HG02970 (cell line): ENCODE measurements around the gene INPP5A.
"Not testable (repeated sequence)": the region's sequence is repeated elsewhere in the genome, so short reads cannot be mapped to it uniquely, and the experiment has no call there.

Experiments
- ATAC-seq: cut with Tn5 transposase; IDR thresholded peaks from one replicate; pipeline ENCODE4 v1.9.1; 2021; ENCODE audit warnings: mild to moderate bottlenecking, moderate library complexity, moderate number of reproducible peaks; ENCODE audit not compliant: unreplicated experiment, low FRiP score

INPP5A gene

DNA sequence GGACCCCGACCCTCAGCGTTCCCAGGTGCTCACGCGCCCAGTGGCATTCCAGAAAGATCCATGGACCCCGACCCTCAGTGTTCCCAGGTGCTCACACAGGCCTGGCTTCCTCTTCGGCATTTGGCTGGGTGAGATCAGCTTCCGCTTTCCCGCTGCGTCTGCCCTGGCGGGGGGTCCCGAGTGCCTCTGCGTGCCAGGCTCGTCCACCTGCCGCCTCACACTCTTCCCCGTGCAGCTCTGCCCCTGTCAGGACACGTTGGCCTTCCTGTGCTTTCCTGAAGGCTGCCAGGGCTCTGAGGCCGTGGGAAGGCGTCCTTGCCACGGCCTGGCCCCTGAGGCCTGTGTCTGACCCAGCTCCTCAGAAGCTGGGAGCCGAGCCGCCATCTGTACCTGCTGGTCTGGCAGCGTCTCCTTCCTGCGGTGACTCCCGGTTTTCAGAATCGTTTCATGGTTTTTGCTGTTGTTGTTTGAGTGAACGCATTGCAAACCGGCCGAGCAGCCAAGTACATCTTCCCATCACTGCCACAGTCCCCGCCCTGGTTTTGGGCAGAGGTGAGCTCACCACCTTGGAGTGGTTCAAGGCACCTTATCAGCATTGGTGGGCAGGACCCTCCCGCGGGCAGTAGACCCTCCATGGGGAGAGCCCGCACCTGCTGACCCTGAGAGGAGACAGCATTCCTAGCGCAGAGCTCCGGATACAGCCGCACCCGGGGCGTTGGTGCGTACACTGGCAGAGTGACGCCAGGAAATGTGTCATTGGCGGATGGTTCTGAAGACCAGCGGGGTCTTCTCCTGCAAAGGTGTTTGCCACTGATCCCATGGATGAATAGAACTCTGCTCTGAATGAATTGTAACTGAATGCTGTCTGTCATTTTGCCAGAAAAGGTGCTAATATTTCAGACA is 231.0 kb downstream of the INPP5A start:
- no peak for ATAC-seq

DNA sequence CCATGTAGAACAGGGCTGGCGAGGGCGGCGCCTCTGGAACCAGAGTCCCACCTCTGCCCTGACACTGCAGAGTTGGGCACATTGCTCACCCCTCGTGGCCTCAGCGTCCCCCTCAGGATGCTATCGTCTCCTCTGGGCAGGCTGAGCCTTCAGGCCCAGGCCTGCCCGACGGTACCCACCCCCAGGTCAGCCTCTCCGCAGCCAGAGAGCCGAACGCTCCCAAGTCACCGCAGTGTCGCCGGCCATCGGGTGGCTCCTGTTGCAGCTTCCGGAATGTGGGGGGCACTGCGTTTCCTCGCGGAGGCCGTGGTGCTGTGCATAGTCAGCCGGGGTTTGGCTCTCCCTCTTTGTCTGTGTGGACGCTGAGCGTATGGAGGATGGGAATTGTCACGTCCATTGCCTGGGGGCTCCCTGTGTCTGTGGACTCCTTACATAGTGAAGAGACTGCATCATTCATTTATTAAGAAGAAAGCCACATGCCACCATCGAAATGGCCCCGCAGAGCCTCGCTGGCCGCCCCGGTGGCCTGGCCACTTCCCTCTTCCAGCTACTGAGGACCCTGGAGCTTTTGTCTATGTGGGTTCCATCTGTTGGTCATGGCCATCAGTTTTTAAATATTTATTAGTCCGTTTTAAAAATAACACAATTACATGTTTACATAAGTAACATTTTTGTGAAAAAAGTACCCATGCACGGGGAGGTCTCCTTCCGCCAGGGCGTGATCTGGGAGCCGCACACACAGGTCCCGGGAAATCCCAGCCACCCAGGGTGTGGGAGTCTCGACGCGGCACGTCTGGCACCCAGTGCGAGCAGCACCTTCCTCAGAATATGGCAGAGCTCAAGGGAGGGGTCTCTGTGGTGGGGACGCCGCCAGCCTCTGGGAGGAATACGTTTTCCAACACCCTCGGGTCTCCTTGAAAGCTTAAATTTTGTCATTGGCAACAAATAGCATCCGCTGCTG is 232.8 kb downstream of the INPP5A start:
- no peak for ATAC-seq

DNA sequence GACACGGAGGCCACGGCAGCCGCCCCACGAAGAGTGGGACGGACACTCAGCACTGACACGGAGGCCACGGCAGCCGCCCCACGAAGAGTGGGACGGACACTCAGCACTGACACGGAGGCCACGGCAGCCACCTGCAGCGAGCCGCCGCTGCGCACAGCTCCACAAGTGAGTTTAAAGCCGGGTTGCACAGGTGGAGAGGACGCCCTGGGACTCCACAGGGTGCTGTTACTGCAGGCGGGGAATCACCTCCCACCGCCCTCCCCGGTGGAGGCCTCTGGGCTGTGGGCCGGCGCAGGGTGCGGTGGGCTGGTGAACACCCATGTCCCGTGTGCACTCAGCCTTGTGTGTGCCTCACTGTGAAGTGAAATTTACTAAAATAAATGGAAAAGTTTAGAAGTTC is 235.2 kb downstream of the INPP5A start:
- not testable (repeated sequence) for ATAC-seq

DNA sequence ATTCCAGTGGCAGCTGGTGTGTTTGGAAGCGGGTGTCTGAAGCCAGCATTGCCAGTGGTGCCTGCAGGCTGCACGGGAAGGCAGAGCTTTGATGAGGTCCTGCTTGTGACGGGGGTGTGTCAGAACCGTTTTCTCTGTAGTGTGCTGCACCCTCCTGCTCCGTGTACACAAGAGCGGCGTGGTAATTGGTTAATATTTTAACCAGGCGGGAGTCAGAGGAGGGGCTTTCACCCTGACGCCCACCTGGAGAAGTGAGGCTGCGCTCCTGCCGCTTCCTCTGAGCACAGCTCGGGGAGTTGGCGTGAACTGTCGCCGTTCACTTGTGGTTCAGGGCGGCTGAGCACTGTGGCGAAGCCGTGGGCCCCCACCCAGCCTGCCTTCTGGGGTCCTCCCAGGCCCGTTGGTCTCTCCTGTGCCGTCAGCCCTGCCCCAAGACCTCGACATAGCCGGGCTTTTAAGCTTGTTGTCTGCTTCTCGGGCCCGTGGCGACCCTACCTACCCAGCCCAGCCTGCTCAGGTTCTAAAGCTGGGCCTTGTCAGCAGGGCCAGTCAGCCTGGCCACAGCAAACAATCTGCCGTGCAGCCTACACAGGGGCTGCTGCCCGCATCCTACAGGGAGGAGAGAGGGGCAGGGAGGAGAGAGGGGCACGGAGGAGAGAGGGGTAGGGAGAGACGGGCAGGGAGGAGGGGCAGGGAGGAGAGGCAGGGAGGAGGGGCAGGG is 236.8 kb downstream of the INPP5A start:
- ATAC-seq, result no peak

DNA sequence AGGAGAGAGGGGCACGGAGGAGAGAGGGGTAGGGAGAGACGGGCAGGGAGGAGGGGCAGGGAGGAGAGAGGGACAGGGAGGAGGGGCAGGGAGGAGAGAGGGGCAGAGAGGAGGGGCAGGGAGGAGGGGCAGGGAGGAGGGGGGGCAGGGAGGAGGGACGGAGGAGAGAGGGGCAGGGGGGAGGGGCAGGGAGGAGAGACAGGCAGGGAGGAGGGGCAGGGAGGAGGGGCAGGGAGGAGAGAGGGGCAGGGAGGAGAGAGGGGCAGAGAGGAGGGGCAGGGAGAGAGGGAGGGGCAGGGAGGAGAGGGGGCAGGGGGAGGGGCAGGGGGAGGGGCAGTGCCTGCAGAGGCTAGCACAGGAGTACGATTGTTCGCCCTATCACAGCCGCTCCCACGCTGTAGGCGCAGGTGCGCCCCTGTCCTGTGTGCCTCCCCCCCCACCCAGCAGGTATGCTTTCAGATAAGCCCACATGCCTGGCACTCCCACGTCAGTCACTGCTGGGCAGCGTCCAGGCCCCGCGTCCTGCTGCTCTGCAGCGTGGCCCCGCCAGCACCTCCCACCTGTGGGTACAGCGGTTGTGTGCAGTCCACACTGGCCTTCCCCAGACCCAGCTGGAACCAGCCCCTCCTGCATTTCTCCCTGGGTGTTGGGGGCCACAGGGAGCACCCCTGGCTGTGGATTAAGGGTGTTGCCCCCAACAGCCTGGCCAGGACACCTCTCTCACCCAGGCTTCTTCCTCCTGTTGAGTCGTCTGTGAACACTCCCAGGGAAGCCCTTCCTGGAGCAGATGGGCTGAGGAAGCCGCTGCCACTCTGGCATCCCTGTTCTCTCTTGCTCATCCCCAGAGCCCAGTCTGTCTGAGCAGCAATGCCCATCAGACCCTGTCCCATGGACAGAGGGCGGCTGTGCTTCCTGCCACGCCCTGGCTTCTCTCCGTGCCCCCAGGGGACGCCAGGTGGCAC is 237.6 kb downstream of the INPP5A start:
- no peak for ATAC-seq

DNA sequence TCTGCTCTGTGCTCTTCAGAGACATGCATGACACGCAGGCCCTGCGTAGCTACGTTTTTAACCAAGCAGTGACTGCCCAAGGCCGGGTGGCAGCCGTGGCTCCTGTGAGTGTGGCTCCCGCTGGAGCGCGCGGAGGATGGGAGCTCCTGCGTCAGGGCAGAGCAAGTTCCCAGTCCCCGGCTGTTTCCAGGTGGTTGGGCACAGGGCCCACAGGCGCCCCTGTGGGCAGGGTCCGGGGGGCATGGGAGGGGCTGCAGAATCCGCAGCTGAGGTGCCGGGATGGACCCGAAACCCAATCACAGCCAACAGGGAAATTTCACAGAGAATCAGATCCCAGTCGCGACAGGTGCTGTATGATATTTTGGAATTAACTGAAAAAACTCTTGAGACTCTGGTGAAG is 238.6 kb downstream of the INPP5A start:
- no peak for ATAC-seq

DNA sequence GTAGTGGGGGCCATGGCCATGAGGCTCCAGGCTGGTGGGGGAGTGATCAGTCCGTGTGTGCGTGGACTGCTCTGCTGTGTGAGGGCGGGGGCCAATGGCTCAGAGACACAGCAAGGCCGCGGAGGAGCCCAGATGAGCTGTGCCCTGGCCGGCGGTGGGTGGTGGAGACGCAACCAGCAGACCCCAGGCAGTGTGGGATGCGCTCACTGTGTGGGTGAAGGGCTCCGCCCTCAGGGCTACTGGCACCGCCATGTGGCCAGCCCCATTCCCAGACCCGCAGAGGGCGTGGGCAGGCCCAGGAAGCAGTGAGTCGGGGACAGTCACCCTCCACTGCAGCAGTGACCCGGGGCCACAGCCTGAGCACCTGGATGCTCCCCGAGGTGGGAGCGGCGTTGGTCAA is 239.2 kb downstream of the INPP5A start:
- ATAC-seq, result no peak

DNA sequence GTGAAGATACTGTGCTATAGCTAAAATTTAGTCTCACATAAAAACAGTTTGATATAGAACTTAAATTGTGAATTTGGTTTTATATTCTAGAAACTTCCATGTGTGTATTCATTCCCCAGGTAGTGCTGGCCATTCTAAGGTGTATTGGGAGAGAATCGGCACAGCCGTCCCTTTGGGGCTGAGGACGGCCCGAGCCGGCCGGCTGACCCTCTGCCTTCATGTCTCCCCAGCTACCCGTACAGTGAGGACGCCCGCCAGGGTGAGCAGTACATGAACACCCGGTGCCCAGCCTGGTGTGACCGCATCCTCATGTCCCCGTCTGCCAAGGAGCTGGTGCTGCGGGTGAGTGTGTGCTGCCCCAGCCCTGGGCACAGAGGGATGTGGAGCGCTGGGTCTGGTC is 239.9 kb downstream of the INPP5A start:
- no peak for ATAC-seq

DNA sequence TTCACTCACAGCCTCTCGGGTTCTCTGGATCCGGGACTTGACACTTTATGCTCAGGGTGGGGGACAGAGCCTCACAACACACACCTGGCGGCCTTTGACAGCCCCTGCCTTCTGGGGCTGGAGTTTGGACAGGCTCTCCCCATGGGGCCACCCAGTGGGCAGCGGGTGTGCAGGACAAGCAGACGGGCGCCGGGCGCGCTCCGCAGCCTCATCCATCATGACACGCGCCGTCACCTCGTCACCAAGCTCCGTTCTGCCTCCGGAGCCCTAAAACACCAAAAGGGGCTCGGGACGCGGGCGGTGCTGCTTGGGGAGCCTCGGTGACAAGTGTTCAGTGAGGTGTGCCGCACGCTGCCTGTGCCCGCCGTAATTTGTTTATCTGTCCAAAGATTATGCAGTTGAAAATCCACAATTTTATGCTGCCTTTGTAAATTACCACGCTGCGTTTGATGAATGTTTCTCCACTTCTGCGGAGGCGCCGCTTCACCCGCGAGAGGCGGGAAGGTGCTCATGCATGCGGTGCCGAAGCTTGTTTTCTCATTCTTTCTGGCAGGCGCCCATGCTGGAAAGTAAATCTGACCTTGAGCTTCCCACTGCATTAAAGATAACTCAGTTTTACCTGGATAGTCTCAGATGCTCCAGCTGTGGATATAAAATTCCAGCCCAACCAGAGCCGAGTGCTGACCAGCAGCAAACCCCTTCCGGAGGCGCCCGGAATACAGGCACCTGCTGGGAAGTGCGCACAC is 242.1 kb downstream of the INPP5A start:
- no peak for ATAC-seq

DNA sequence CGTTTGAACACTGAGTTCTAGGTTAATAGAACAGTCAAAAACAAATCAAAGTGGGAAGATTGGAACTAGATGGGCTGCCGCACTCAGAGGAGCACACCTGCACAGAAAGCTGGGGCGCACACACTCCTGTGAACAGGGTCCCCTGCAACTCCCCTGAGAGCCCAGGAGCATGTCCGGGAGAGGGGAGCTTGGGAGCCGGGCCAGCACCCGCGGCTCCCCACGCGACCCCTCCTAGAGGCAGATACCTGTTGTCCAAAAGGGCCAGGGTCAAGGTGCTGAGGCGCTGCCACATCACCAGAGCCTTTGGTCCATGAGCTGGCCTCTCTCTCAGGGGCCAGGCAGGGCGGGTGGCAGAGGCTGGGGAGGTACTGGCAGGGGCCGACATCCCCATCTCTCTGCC is 242.8 kb downstream of the INPP5A start:
- no peak for ATAC-seq

DNA sequence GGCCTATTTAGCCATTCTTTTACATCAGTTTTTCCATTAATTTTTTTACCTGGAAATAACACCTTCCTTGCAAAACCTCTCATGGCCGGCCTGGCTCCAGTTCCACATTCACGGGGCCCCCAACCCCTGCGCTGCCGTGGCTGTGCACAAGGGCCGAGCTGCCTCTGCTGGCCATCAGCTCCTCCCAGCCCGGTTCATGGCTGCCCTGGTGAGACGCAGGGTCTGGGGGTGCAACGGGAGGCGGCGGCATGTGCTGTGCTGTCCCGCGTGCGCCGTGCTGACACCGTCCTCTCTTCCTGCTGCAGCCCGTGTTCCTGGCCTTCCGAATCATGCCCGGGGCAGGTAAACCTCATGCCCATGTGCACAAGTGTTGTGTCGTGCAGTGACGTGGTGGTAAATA is 244.0 kb downstream of the INPP5A start:
- ATAC-seq, result no peak

DNA sequence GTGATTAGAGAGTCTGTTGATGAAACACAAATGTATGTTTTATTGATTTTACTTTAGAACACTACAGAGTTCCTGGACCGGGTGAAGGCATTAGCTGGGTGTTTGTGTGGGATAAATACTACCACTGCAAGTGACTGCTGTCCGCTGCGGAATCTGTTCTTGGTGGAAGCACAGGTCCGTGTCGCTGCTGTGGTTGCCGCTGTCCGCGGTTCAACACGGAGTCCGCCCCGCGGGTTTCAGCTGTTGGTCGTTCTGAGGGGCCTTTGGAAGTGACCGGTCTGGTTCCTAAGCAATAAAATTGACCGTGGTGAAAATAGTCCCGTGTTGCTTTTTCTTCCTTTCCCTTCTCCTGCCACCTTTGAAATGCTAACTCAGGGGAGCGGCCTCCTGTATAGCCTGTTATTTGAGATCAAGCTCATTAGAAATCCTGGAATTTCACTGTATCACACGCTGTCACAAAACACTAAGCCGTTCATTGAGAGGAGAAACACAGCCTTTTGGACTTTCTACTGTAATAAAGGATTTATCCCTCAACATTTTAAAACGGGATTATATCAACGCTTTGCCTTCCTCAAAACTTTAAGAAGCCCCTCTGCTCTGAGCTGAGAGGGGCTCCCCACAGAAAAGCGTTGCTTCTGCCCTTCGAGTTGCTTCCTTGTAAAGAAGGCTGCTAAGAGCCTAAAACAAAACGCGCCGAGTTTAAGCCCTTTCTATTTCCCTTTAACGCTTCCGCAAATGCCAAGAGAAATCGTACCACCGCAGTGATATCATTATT is 245.8 kb downstream of the INPP5A start:
- no peak for ATAC-seq

DNA sequence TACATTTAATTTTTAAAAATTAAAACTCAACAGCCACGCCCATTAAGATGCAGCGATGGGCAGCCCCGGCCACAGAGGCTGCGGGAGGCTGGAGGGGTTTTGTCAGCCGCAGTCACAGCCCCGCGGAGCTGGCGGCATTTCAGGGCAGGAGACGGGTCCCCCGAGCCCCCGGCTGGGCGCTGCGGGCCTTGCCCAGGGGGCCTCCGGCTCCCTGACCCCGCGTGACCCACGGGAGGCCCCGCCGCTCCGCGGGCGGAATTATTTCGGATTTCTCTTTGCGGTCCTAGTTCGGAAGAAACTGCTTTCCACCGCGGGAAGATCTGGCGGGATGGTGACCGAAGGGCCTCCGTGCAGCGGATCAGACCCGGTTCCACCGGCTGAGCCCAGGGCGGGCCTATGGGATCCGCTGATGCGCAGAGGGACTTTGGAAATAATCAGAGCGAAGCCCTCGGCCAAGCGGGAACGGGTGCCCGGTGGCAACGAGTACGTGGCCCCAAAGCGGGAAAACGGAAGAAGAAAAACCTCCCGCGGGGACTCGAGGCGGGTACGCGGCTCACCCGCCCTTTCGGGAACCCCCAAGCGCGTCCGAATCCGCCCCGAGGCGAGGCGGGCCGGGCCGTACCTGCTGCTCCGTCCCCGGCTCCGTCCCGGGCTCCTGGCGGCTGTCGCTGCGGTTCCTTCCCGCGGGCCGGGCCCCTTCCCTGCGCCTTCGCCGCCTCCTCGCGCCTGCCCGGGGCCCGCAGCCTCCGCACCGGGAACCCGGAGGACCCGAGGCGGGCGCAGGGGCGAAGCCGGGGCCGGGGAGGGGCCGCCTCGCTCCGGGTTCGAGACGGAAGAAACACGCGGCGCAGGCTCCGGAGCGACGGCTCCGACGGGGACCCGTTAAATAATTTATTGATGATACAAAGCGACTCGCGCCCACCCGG is 246.6 kb downstream of the INPP5A start:
- no peak for ATAC-seq

DNA sequence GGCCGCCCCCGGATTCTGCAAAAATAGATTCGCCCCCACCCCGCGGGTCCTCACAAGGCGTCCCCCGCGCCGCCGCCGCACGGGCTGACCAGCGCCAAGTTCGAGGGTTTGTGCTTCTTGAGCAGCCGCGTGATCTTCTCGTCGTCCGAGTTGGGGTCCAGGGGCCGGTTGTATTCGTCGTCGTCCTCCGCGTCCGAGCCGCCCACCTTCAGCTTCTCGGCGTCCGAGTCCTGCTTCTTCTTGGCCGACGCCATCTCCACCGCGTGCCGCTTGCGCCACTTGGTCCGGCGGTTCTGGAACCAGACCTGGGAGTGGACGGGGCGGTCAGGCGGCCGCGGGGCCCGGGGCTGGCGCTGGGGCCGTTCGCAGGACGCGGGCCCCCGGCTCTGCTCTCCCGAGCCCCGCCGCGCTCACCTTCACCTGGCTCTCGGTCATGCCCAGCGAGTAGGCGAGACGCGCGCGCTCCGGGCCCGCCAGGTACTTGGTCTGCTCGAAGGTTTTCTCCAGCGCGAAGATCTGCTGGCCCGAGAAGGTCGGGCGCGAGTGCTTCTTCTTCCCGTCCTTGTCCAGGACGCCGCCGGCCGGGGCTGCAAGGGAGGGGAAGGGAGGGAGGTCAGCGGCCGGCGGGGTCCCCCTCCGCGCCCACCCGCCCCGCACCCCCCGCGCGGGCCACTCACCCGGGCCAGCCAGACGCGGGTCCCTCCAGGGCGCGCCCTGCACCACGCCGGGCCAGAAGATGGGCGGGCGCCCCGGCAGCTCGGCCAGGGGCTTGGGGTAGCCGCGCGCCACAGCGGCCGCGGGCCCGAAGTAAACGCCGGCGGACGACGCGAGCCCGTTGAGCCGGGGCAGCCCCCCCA is 247.5 kb downstream of the INPP5A start:
- no peak for ATAC-seq

DNA sequence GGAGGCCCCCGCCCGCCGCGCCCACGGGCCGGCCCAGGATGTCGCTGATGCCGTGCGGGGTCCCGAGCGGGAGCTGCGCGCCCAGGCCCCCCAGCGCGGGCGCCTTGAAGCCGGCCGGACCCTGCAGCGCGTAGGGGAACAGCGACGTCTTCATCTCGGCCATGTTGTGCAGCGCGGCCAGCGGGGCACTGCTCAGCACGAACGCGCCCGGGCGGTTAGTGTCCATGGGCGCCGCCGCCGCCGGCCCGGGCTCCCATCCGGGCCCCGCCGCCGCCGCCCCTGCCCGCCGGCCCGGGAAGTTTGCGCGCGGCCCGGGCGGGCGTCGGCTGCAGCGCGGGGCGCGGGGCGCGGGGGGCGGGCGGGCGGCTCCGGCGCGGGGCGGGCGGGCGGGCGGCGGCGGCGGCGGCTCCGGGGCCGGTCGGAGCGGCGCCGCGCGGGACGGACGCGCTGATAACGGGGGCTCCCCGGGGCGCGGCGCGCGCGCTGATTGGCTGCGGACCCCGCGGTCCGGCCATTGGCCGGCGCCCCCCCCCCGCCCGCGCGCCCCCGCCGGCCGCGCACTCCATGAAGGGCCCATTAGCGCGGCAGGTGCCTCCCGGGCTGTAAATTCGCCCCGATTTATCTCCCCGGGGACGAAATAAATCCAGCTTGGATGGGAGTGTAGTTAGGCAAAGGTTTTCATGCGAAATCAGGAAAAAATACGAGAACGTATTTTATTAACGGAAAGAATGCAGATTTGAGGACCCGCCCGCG is 248.3 kb downstream of the INPP5A start, which contains the start of gene NKX6-2:
Gene NKX6-2 (minus strand): TSS at position 425 of the 753 bp plus-strand sequence. CDS start 199 bp downstream, at position 226.
- ATAC-seq, result no peak
